Endometrial microvascular endothelial cells (primary cell): ENCODE results near the gene RCCD1. TPM values are rescaled to one million over a fixed set of nuclear protein-coding genes. Genes with fewer than 3 reads are reported as not detected.
"Not testable (repeated sequence)": the region's sequence is repeated elsewhere in the genome, so short reads cannot be mapped to it uniquely, and the experiment has no call there.

Experiments
- in situ Hi-C: cut with HindIII; loops from 2 replicates; pipeline ENCODE4 v1.10.0; 2017; ENCODE audit warnings: low sequenced_read_pairs, low pct_unique_long_range_greater_than_20kb; ENCODE audit errors: inconsistent ontology term
- total RNA-seq: library from RNA; depleted of rRNA; stranded (reverse); fragments of >200 nt; gene quantifications from one replicate; pipeline ENCODE4 v1.2.3, GENCODE V29; 2015; ENCODE audit errors: inconsistent ontology term

RCCD1 gene
- total RNA-seq: 30.0 TPM

- in situ Hi-C loops: no loop called here
Observed at GRCh38 chr15:90954712-90955623, at the start of gene RCCD1. TSS of gene RCCD1 (plus strand) at chr15:90954884. CDS start at chr15:90956735, 1,851 bp downstream.

GRCh38 chr15:90905306-90906180, 49.1 kb upstream of the RCCD1 start:
- in situ Hi-C loops: no loop called here

GRCh38 chr15:90906181-90906849, 48.4 kb upstream of the RCCD1 start:
- in situ Hi-C loops: no loop called here

- in situ Hi-C loops: no loop called here
Observed at GRCh38 chr15:90907051-90907660, 47.5 kb upstream of the RCCD1 start.

- in situ Hi-C loops: no loop called here
Observed at GRCh38 chr15:90907838-90908507, 46.7 kb upstream of the RCCD1 start.

GRCh38 chr15:90909449-90909848, 45.2 kb upstream of the RCCD1 start:
- in situ Hi-C loops: not testable (repeated sequence)

- in situ Hi-C loops: no loop called here
Observed at GRCh38 chr15:90909976-90910375, 44.7 kb upstream of the RCCD1 start.

GRCh38 chr15:90910441-90911301, 44.0 kb upstream of the RCCD1 start:
- in situ Hi-C loops: no loop called here

- in situ Hi-C loops: no loop called here
Observed at GRCh38 chr15:90911302-90911623, 43.4 kb upstream of the RCCD1 start.

GRCh38 chr15:90911906-90912769, 42.5 kb upstream of the RCCD1 start:
- in situ Hi-C loops: no loop called here

GRCh38 chr15:90912770-90913075, 42.0 kb upstream of the RCCD1 start:
- in situ Hi-C loops: no loop called here

GRCh38 chr15:90913398-90913944, 41.2 kb upstream of the RCCD1 start:
- in situ Hi-C loops: no loop called here

- in situ Hi-C loops: no loop called here
Observed at GRCh38 chr15:90914305-90915080, 40.2 kb upstream of the RCCD1 start.

GRCh38 chr15:90915216-90915807, 39.4 kb upstream of the RCCD1 start:
- in situ Hi-C loops: no loop called here

GRCh38 chr15:90915808-90916440, 38.8 kb upstream of the RCCD1 start:
- in situ Hi-C loops: no loop called here
